ENCODE measurements around the gene METAP1. TPM values are rescaled to one million over a fixed set of nuclear protein-coding genes. Genes with fewer than 3 reads are reported as not detected.
A peak's percentile ranks its signal among the peaks of the same experiment; 100 is the strongest.

The METAP1 gene
- total RNA-seq, 2 experiments from 2014 or later, result 42.6 to 52.8 TPM

GRCh38 chr4:99029018-99029735 lies 33.7 kb downstream of the METAP1 start:
- peak overlapping the region; percentile 9 for H3K27ac ChIP-seq (ENCODE audit: low read depth, low read length, poor library complexity, severe bottlenecking)
- H3K4me3 ChIP-seq (ENCODE audit: low read depth, low read length, poor library complexity, severe bottlenecking), result no peak overlapping the region
- BruUV-seq (replicated peaks), result no TSS peak
- no peak for DNase-seq (ENCODE audit: low spot score)
- TF ChIP-seq CTCF (conservative IDR thresholded peaks at IDR 0.05; ENCODE audit: low read length), result no peak
- TF ChIP-seq EZH2phosphoT487 (IDR thresholded peaks at IDR 0.05; ENCODE audit: borderline replicate concordance, low read depth, low read length), result no peak
- peak overlapping the region; percentile 37 for H3K4me2 ChIP-seq (ENCODE audit: low read length)
- H3K9me2 ChIP-seq (ENCODE audit: insufficient read depth, low read length), result no peaks in the 10 kb centered on the region
- peaks cover 77% of the 10 kb centered on the region for H3K79me2 ChIP-seq (ENCODE audit: insufficient read depth, low read depth, low read length)
- peaks cover 17% of the 10 kb centered on the region for H3K4me1 ChIP-seq (ENCODE audit: insufficient read depth, low read length, poor library complexity, severe bottlenecking)
- ChIA-PET CTCF (ENCODE audit: unreplicated experiment) (interaction anchor here (1.0 kb wide), 1 partner anchor 10 kb away, joined by 5 read pairs; no protein-coding TSS in a partner anchor), POLR2A (interaction anchor here (0.6 to 1.9 kb wide), 6 partner anchors 15 to 547 kb away, joined by 3 to 8 read pairs (median 4); partner anchors contain the start of genes ADH5 and METAP1)
- H4K20me1 ChIP-seq (ENCODE audit: insufficient read depth, low read length), result peaks cover 7% of the 10 kb centered on the region
- intact Hi-C loops (cut with micrococcal nuclease; ENCODE audit: unreplicated experiment), result no loop called here
- no peak overlapping the region for H2AFZ ChIP-seq (ENCODE audit: low read length)
- H3K36me3 ChIP-seq (ENCODE audit: insufficient read depth, low read length), result peaks cover 49% of the 10 kb centered on the region
- H3K9me3 ChIP-seq (ENCODE audit: low read length), result no peaks in the 10 kb centered on the region

- Histone ChIP-seq H3K4me3 (ENCODE audit: low read depth, low read length, poor library complexity, severe bottlenecking) (no peak overlapping the region), H3K27ac (ENCODE audit: low read depth, low read length, poor library complexity, severe bottlenecking) (peak overlapping the region; percentile 9), H3K9me2 (ENCODE audit: insufficient read depth, low read length) (no peaks in the 10 kb centered on the region), H2AFZ (ENCODE audit: low read length) (no peak overlapping the region), H3K4me1 (ENCODE audit: insufficient read depth, low read length, poor library complexity, severe bottlenecking) (peaks cover 17% of the 10 kb centered on the region), H3K4me2 (ENCODE audit: low read length) (peak overlapping the region; percentile 37), H3K9me3 (ENCODE audit: low read length) (no peaks in the 10 kb centered on the region), H4K20me1 (ENCODE audit: insufficient read depth, low read length) (peaks cover 7% of the 10 kb centered on the region), H3K79me2 (ENCODE audit: insufficient read depth, low read depth, low read length) (peaks cover 70% of the 10 kb centered on the region), H3K36me3 (ENCODE audit: insufficient read depth, low read length) (peaks cover 55% of the 10 kb centered on the region)
- DNase-seq (ENCODE audit: low spot score), result peak; percentile 9
- intact Hi-C loops (cut with micrococcal nuclease; ENCODE audit: unreplicated experiment), result no loop called here
- BruUV-seq (replicated peaks), result no TSS peak
- TF ChIP-seq CTCF (conservative IDR thresholded peaks at IDR 0.05; ENCODE audit: low read length), result no peak
- TF ChIP-seq EZH2phosphoT487 (IDR thresholded peaks at IDR 0.05; ENCODE audit: borderline replicate concordance, low read depth, low read length), result no peak
- POLR2A ChIA-PET, result interaction anchor here (0.6 to 1.9 kb wide), 7 partner anchors 15 to 546 kb away, joined by 3 to 8 read pairs (median 4); partner anchors contain the start of genes ADH5 and METAP1
- CTCF ChIA-PET (ENCODE audit: unreplicated experiment), result interaction anchor here (1.0 kb wide), 1 partner anchor 11 kb away, joined by 5 read pairs; no protein-coding TSS in a partner anchor
Measured at GRCh38 chr4:99029852-99030251, 34.3 kb downstream of the METAP1 start.

GRCh38 chr4:99033956-99034355 lies 38.4 kb downstream of the METAP1 start:
- Histone ChIP-seq H4K20me1 (ENCODE audit: insufficient read depth, low read length) (no peaks in the 10 kb centered on the region), H3K4me2 (ENCODE audit: low read length) (no peak overlapping the region), H3K27ac (ENCODE audit: low read depth, low read length, poor library complexity, severe bottlenecking) (no peak overlapping the region), H3K79me2 (ENCODE audit: insufficient read depth, low read depth, low read length) (peaks cover 35% of the 10 kb centered on the region), H3K4me1 (ENCODE audit: insufficient read depth, low read length, poor library complexity, severe bottlenecking) (peaks cover 14% of the 10 kb centered on the region), H3K4me3 (ENCODE audit: low read depth, low read length, poor library complexity, severe bottlenecking) (no peak overlapping the region), H3K9me3 (ENCODE audit: low read length) (peaks cover 25% of the 10 kb centered on the region), H3K9me2 (ENCODE audit: insufficient read depth, low read length) (no peaks in the 10 kb centered on the region), H3K36me3 (ENCODE audit: insufficient read depth, low read length) (peaks cover 92% of the 10 kb centered on the region), H2AFZ (ENCODE audit: low read length) (no peak overlapping the region)
- POLR2A ChIA-PET, result interaction anchor here (0.7 to 1.0 kb wide), 2 partner anchors 19 to 88 kb away, joined by 3 read pairs; no protein-coding TSS in a partner anchor
- no TSS peak for BruUV-seq (replicated peaks)
- intact Hi-C loops (cut with micrococcal nuclease; ENCODE audit: unreplicated experiment), result no loop called here
- no peak for TF ChIP-seq CTCF (conservative IDR thresholded peaks at IDR 0.05; ENCODE audit: low read length)
- DNase-seq (ENCODE audit: low spot score), result no peak
- CTCF ChIA-PET (ENCODE audit: unreplicated experiment), result no interaction called here

Measured in OCI-LY7 (cell line).